ENCODE data around the gene NFATC3.
"Not testable (repeated sequence)": the region's sequence is repeated elsewhere in the genome, so short reads cannot be mapped to it uniquely, and the experiment has no call there.

Gene NFATC3

DNA sequence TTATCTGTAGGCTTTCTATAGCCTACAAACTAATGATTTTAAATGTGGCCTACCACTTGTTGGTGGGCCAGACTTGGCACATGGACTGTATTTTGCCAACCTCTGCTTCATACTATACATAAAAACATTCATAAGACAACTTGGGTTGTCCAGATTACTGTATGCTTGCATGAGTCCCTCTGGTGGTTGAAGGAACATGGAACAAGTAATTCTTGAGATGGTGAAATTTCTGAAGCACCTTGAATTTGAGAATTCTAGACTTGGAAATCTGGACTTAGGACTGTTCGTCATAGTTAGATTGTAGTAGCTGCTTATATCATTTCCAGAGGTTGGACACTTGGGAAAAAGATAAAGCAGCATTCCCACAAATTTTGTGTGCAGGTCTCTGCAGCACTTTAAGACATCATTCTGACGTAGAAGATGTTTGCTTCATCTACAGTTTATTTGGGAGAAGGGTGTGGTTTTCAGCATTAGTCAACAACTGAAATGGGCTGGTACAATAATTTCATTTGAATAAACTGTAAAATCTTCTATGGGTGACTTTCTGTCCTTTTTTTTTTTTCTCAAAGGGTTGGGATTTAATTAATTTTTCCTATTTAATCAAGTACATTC is 31.2 kb downstream of the NFATC3 start:
- DNase-seq (ENCODE audit: low read depth in 2 of 2) = no peak

DNA sequence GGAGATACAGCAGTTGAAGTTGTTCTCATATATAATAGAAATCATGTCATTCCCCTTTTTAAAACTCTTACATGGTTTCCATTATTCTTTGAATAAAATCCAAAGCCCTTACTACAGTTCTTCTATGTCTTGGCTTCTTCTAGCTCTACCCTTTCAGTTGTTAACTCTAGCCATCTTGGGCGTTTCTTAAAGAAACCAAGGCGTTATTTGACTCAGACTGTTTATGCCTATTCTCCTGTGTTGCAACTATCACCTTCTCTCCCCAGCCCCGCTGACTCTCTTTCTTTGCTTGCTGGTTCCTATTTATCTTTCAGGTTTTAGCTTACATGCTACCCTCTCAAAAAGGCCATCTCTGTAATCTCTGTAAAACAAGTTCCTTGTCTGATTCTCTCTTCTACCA is 32.7 kb downstream of the NFATC3 start:
- DNase-seq (ENCODE audit: low read depth in 2 of 2) = no peak

DNA sequence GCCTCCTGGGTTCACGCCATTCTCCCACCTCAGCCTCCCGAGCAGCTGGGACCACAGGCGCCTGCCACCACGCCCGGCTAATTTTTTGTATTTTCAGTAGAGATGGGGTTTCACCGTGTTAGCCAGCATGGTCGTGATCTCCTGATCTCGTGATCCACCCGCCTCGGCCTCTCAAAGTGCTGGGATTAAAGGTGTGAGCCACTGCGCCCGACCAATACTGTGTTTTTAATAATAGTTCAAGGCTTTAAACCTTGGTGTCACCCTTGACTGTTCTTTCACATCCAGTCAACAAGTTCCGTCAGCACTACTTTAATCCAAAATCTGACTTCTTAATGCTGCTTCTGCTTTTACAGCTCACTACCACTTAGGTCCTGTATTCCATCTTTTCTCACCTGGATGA is 33.8 kb downstream of the NFATC3 start:
- DNase-seq (ENCODE audit: low read depth in 2 of 2) = not testable (repeated sequence)

DNA sequence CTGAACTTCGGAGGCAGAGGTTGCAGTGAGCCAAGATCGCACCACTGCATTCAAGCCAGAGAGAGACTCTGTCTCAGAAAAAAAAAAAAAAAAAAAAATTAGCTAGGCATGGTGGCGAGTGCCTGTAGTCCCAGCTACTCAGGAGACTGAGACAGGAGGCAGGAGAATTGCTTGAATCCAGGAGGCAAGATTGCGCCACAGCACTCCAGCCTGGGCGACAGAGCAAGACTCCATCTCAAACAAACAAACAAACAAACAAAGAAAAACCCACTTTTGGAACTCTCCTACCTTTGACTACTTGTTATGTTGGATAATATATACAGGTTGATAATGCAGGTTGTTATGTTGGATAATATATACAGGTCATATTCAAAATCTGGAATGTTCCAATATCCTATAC is 35.3 kb downstream of the NFATC3 start:
- not testable (repeated sequence) for DNase-seq (ENCODE audit: low read depth in 2 of 2)

DNA sequence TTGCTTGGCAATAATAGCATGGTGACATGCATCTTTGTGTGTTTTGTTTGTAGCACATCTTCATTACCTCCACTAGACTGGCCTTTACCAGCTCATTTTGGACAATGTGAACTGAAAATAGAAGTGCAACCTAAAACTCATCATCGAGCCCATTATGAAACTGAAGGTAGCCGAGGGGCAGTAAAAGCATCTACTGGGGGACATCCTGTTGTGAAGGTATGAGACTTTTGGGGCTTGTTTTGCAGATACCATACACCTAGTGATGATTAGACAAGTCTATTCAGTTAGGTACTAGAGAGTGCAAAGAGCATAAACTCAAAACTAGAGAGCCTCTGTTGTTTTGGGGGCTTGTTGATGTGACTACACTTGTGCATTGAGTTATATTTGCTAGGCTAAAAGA is 41.2 kb downstream of the NFATC3 start:
- DNase-seq (ENCODE audit: low read depth in 2 of 2) = no peak

DNA sequence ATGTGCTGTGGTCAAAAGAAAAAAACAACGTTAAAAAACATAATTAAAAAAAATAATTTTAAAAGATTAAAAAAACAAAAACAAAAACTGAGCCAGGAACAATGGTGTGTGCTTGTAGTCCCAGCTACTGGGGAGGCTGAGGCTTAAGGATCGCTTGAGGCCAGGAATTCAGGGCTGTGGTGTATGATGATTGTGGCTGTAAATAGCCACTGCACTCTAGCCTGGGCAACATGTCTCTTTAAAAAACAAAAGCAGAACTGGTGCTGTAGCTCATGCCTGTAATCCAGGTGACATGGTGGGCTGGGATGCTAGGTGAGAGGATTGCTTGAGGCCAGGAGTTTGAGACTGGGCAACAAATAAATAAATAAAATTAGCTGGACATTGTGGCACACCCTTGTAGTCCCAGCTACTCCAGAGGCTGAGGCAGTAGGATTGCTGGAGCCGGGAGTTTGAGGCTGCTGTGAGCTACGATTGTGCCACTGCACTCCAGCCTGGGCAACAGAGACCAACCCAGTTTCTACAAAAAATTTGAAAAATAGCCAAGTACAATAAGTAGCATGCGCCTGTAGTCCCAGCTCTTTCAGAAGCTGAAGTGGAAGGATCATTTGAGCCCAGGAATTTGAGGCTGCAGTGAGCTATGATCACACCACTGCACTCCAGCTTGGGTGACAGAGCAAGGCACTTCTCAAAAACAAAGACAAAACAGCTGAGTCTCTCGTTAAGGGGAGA is 43.6 kb downstream of the NFATC3 start:
- DNase-seq (ENCODE audit: low read depth in 2 of 2) = no peak

DNA sequence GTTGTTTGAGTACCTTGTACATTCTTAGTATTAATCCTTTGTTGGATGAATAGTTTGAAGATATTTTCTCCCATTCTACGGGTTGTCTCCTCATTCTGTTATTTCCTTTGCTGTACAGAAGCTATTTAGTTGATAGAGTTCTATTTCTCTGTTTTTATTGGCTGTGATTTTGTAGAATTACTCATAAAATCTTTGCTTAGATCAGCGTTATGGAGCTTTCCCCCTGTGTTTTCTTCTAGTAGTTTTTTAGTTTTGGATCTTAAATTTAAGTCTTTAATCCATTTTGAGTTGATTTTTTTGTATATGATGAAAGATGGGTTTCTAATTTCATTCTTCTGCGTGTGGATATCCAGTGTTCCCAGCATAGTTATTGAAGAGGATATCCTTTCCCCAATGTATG is 45.4 kb downstream of the NFATC3 start:
- no peak for DNase-seq (ENCODE audit: low read depth in 2 of 2)

DNA sequence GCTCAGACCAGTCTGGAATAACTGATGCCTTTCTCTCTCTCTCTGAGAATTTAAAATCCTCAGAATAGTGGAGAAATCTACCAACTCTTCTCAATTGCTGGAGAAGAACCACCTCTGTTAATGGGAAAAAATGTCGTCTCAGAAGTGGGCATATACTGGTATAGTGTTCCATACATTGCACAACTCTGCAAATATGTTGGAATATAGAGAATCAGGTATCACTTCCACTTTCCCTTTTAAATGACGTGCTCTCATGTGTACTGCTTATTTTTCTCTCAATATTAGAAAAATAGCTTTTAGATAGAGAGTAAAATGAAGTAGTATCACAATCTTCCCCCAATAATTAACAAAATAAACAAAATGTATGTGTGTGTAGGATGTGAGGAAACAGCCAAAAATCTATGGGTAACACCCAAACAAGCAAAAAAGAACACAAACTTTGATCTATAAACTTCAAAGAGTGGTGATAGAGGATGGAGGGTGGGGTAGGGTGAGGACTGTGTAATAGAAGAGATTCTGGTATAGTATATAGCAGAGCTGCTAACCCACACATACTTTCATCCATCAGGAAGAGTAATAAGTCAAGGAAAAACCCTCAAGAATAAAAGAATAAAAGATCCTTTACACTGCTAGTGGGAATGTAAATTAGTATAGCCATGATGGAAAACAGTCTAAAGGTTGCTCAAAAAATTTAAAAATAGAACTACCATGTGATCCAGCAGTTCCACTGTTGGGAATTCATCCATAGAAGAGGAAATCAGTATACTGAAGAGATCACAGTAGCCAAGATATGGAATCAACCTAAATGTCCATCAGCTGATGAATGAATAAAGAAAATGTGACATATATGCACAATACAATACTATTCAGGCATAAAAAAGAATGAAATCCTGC is 46.9 kb downstream of the NFATC3 start:
- DNase-seq (ENCODE audit: low read depth in 2 of 2) = no peak

DNA sequence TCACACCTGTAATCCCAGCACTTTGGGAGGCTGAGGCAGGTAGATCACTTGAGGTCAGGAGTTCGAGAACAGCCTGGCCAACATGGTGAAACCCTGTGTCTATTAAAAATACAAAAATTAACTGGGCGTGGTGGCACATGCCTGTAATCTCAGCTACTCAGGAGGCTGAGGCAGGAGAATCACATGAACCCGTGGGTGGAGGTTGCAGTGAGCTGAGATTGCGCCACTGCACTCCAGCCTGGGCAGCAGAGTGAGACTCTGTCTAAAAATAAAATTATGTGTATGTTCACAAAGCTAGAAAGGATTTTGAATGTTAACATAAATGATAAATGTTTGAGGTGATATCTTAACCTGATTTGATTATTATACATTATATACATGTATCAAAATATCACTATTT is 47.8 kb downstream of the NFATC3 start:
- DNase-seq (ENCODE audit: low read depth in 2 of 2) = not testable (repeated sequence)

DNA sequence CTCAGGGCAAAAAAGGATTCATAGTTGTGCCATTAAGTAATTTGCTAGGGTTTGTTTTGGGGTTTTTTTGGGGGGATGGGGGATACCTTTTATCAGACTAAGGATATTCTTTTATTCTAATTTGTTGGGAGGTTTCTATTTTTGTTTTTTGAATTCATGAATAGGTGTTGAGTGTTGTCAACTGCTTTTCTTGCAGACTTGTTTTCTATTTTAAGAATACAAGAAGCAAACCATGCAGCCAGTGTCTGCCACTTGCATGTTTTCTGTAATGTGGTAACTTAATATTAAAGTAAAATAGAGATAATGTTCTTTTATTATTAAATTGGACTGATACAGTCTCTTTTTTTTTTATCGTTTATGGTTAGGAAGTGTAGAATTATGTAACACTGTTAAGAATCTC is 49.5 kb downstream of the NFATC3 start:
- DNase-seq (ENCODE audit: low read depth in 2 of 2) = no peak

DNA sequence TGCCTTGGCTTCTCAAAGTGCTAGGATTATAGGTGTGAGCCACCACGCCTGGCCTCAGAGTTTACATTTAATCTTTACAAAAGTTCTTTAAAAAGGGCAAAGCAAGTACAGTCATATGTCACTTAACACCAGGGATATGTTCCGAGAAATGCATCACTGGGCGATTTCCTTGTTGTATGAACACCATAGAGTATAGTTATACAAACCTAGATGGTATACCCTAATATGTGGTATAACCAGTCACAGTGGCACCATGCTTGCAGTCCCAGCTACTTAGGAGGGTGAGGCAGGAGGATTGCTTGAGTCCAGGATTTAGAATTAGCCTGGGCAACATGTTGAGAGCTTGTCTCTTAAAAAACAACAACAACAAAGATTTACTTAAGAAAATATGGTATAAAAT is 51.3 kb downstream of the NFATC3 start:
- DNase-seq (ENCODE audit: low read depth in 2 of 2) = no peak

DNA sequence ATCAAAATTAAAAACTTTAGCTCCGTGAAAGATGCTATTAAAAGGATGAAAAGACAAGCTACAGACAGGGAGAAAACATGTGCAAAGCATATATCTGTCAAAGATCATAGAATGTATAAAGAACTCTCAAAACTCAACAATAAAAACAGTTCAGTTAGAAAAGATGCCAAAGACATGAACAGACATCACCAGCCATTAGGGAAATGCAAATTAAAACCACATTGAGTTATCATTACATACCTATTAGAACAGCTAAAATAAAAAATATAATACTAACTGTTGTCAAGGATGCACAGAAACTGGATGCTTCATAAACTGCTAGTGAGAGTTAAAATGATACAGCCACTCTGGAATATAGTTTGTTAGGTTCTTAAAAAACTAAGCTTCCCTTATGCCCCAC is 58.8 kb downstream of the NFATC3 start:
- no peak for DNase-seq (ENCODE audit: low read depth in 2 of 2)

DNA sequence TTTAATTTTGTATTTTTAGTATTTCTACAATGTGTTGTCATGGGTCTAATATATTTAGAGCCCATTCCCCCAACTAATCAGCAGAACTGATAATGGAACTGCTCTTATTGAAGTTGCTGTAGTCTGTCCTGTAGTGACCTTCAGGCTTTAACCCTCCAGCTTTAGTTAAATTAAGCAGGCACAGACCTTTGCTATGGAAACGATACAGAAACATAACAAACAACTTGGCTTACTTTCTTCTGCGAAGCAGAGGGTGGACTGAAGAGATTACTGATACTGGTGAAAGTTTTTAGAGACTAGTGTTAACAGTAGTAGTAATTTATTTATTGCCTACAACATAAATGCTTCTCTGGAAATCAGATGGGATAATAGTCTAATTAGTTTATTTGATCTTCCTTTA is 61.4 kb downstream of the NFATC3 start:
- DNase-seq (ENCODE audit: low read depth in 2 of 2) = no peak

DNA sequence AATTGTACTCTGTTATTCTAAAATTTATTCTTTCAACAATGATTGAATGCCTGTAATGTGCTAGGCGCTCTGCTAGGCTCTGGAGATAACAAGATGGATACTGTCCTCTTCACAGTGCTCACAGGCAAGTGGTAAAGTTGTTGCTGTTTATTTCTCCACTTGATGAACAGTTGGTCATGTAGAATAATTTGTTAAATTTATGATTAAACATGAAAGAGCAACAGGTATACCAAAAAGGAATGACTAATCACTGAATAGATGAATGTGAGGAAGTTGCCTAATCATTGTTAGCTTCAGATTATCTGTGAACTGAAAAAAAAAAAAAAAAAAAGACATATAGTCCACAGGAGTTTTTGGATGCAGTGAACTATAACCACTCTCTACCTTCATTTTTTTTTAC is 62.3 kb downstream of the NFATC3 start:
- no peak for DNase-seq (ENCODE audit: low read depth in 2 of 2)

DNA sequence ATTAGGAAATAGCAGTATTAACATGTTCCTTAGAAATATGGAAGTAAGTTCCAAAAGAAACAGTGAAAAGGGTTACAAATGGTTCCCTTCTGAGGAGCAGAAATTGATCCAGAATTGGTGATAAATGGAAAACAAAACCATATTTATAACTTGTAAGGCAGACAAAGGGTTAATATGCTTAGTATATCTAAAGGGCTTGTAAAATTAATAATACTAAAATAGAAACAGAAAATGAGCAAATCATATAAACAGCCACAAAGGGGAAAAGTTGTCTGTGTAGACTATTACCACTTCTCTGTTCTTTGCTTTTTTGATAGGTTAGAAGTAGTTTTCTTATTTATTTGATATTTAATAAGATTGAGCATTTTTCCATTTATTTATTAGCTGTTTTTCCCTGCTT is 64.4 kb downstream of the NFATC3 start:
- no peak for DNase-seq (ENCODE audit: low read depth in 2 of 2)

DNA sequence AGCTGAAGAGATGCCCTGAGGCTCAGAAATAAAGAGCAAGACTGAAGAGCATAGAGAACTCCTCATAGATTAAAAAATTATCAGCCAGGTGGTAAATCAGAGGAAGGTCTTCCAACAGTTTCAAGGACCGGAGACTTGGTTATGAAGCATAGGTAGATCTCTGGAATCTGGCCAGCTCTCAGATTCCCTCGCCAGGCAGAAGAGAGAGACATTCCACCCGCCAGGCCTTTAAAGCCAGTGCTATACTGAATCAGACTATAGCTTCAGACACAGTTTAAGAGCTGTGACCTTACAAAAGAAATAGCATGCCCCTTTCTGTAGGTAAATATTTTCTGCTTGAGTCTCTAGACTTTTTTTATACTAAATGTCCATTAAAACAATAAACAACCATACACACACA is 70.3 kb downstream of the NFATC3 start:
- no peak for DNase-seq (ENCODE audit: low read depth in 2 of 2)

DNA sequence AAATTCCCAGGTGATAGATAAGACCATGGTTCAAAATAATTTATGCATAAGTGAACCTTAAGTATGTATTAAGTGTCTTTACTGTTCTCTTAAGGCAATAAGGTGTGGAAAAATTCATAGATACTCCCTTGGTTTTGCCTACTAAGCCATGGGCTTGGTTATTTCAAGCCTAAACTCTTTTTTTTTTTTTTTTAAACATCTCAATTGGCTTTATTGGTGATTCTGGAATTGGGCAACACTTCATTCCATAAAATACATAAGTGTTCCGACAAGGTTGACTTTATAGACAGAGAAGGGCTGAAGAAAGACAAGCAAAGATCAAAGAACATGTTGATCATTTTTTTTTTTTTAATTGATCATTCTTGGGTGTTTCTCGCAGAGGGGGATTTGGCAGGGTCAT is 77.2 kb downstream of the NFATC3 start:
- DNase-seq (ENCODE audit: low read depth in 2 of 2) = no peak

DNA sequence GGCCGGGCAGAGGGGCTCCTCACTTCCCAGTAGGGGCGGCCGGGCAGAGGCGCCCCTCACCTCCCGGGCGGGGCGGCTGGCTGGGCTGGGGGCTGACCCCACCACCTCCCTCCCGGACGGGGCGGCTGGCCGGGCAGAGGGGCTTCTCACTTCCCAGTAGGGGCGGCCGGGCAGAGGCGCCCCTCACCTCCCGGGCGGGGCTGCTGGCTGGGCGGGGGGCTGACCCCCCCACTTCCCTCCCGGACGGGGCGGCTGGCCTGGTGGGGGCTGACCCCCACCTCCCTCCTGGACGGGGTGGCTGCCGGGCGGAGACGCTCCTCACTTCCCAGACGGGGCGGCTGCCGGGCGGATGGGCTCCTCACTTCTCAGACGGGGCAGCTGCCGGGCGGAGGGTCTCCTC is 78.1 kb downstream of the NFATC3 start:
- not testable (repeated sequence) for DNase-seq (ENCODE audit: low read depth in 2 of 2)

DNA sequence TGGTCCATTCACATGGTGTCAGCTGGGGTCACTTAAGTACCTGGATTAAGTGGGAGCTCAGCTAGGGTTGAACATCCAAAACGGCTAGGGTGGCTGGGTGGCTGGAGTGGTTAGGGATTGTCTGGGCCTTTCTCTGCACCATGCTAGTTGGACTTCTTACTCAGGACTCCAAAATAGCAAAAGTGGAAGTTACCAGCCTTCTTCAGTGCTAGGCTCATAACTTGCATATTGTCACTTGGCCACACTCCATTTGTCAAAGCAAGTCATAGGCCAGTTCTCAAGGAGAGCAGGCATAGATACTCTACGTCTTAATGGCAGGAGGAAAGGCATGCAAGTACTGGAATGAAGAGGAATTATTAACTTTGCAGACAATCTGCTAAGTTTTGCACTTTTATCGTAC is 81.1 kb downstream of the NFATC3 start:
- DNase-seq (ENCODE audit: low read depth in 2 of 2) = no peak

DNA sequence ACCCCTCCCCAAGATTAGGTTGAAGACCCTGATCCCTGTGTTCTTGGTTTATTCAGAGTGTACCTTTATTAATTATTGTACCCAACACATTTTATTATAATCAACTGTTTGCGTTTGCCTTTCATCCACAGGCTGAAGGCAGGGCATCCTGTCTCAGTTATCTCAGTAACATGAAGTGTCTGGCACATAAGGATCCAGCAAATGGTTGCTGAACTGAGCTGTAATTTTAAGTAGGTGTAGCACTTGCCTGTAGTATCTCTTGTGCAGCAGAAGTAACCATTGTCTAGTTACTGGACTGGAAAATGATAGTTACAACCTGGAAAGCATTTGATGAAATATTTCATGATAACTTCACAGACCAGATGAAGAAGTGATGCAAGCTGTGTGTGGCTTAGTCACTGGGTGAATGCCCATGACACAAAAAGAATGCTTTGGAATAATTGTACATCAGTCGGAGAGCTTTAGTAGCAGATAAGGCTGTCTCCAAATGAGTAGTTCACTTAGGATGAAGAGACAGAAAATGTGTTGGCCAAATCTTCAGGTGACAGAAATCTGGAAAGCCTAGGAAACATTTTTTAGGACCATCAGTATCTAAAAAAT is 94.1 kb downstream of the NFATC3 start:
- DNase-seq (ENCODE audit: low read depth in 2 of 2) = no peak

DNA sequence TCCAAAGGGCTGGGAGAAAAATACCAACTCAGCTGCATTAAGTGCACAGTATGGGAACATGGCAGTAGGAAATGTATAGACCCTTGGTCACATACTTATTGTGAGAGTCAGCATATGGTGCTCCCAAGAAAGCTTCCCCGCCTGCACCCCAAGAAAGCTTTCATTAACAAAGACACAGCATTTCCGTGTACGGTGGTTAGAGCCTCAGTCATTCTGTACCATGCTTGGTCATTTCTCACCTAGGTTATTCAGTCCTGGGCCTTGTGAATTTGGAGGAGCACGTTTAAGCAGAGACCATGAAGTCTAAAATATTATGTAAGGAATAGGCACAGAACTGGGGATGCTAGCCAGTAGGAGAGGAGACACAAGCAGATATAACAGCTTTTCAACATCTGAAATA is 94.7 kb downstream of the NFATC3 start:
- DNase-seq (ENCODE audit: low read depth in 2 of 2) = no peak

DNA sequence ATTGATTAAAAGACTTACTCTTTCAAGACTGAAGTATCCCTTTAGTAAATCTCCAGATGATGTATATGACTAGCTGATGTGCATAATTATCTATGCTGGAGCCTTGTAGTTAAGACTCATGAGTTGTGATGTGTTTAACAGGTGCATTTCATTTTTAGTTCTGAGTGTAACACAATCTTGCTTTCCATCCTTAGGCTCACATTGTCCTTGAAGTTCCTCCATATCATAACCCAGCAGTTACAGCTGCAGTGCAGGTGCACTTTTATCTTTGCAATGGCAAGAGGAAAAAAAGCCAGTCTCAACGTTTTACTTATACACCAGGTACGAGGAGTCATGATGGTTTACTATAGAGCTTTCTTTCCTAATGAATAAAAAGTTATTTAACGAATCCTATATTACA is 97.9 kb downstream of the NFATC3 start:
- no peak for DNase-seq (ENCODE audit: low read depth in 2 of 2)
